Lower leg skin (tissue), 3 donors: Measurements from ENCODE around the gene LIFR.

Source experiments
- POLR2A ChIP-seq, 2 donors: fragments of 450-650 bp; IDR thresholded peaks; one replicate each; pipeline ENCODE4 v1.6.1; 2016 to 2017; ENCODE audit warnings: antibody characterized with exemption in 2 of 2, mild to moderate bottlenecking in 1 of 2, moderate library complexity in 1 of 2
- TF ChIP-seq, protein P1 (sequence below), 3 donors: fragments of 450-650 bp; IDR thresholded peaks; one replicate each; pipeline ENCODE4 v1.5.1; 2016; ENCODE audit warnings: antibody characterized with exemption in 3 of 3, mild to moderate bottlenecking in 3 of 3, moderate library complexity in 2 of 3

DNA sequence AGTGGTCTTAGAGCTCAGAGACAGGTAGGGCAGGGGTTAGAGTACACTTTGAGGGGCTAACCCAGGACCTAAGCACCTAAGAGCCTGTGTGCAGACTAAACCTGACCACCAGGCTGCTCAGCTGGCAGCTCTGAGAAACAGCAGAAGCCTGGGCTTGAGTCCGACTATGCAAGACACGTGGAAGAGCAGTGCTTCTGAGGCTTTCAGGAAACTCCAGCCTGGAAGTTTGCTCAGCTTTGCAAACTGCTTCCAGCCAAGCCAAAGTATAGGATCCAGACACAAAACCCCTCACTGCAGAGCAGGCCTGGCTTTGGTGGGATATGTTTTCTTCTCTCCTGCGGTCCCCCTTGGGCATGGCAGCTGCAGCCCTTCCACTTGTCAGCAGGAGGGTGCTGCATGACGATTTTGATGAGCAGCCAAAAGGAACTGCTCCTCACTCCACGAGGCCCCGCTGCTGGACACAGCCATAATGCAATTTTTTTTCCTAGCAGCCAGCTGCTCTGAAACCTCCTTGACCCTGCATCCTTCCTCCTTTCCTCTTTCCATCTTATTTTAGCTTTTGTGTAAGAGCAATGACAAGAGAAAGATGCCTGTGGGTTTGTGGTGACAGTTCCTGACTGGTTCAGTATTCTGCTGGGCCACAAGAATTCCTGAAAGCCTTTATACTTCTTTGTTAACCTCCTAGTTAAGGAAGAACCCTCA is 123.1 kb downstream of the LIFR start:
- TF ChIP-seq, protein P1, sequence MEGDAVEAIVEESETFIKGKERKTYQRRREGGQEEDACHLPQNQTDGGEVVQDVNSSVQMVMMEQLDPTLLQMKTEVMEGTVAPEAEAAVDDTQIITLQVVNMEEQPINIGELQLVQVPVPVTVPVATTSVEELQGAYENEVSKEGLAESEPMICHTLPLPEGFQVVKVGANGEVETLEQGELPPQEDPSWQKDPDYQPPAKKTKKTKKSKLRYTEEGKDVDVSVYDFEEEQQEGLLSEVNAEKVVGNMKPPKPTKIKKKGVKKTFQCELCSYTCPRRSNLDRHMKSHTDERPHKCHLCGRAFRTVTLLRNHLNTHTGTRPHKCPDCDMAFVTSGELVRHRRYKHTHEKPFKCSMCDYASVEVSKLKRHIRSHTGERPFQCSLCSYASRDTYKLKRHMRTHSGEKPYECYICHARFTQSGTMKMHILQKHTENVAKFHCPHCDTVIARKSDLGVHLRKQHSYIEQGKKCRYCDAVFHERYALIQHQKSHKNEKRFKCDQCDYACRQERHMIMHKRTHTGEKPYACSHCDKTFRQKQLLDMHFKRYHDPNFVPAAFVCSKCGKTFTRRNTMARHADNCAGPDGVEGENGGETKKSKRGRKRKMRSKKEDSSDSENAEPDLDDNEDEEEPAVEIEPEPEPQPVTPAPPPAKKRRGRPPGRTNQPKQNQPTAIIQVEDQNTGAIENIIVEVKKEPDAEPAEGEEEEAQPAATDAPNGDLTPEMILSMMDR (IDR thresholded peaks at IDR 0.05), result no peak
- TF ChIP-seq POLR2A (IDR thresholded peaks at IDR 0.05), result no peak
